Fibroblast of pulmonary artery (primary cell): ENCODE data around the gene CCDC85A.

ENCODE experiments used
- DNase-seq: peaks from one replicate; pipeline ENCODE4 v3.0.0-alpha.2; 2010; ENCODE audit warnings: low read depth
- H3K4me3 ChIP-seq: replicated peaks from 2 replicates; pipeline ENCODE4 v1.5.1; 2011; ENCODE audit warnings: low read depth, mild to moderate bottlenecking, control low read depth, low read length, moderate library complexity
- TF ChIP-seq, protein P1 (sequence below): IDR thresholded peaks from 2 replicates; pipeline ENCODE4 v1.5.1; 2011; ENCODE audit warnings: mild to moderate bottlenecking, control low read depth, low read length, inconsistent platforms; ENCODE audit errors: missing control alignments

CCDC85A gene

GRCh38 chr2:56232912-56233311 lies 49.1 kb downstream of the CCDC85A start:
- TF ChIP-seq, protein P1, sequence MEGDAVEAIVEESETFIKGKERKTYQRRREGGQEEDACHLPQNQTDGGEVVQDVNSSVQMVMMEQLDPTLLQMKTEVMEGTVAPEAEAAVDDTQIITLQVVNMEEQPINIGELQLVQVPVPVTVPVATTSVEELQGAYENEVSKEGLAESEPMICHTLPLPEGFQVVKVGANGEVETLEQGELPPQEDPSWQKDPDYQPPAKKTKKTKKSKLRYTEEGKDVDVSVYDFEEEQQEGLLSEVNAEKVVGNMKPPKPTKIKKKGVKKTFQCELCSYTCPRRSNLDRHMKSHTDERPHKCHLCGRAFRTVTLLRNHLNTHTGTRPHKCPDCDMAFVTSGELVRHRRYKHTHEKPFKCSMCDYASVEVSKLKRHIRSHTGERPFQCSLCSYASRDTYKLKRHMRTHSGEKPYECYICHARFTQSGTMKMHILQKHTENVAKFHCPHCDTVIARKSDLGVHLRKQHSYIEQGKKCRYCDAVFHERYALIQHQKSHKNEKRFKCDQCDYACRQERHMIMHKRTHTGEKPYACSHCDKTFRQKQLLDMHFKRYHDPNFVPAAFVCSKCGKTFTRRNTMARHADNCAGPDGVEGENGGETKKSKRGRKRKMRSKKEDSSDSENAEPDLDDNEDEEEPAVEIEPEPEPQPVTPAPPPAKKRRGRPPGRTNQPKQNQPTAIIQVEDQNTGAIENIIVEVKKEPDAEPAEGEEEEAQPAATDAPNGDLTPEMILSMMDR = no peak
- H3K4me3 ChIP-seq = no peak overlapping the region
- DNase-seq = no peak

- DNase-seq = no peak
- TF ChIP-seq, protein P1 = no peak
- H3K4me3 ChIP-seq = no peak overlapping the region
These were observed 50.5 kb downstream of the CCDC85A start for GRCh38 chr2:56234241-56234640.

DNA sequence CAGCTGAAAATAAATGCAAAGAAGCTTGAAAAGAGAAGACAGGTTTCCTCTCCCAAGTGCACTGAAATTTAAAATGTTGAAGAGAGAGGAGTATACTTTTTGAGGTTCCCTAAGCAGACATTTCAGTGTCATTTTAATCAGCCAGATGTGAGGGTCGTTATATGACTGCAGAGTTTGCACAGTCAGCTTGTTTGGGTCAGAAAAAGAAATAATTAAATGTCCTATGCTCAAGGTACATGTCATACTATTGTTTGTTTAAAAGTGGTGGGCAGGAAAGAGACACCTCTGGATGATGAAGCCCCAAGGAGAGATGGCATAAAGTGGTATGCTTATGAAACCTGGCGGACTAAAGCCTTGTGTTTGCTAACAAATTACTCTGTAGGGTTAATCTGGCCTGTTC lies 55.2 kb downstream of the CCDC85A start:
- no peak overlapping the region for H3K4me3 ChIP-seq
- TF ChIP-seq, protein P1 = no peak
- no peak for DNase-seq

- no peak overlapping the region for H3K4me3 ChIP-seq
- TF ChIP-seq, protein P1 = no peak
These were observed 55.6 kb downstream of the CCDC85A start for GRCh38 chr2:56239437-56239836.

GRCh38 chr2:56240210-56240609 lies 56.4 kb downstream of the CCDC85A start:
- TF ChIP-seq, protein P1 = no peak
- H3K4me3 ChIP-seq = no peak overlapping the region
- no peak for DNase-seq

More at GRCh38 chr2:56239437-56239836, 55.6 kb downstream of the CCDC85A start:
- peak; percentile 29 for DNase-seq

GRCh38 chr2:56244506-56244905 lies 60.7 kb downstream of the CCDC85A start:
- H3K4me3 ChIP-seq = no peak overlapping the region

More at GRCh38 chr2:56244506-56244905, 60.7 kb downstream of the CCDC85A start:
- TF ChIP-seq, protein P1 = no peak
- no peak for DNase-seq
